Measurements from ENCODE around the gene DTX4.

The DTX4 gene

GRCh38 chr11:59193587-59194130, 21.7 kb downstream of the DTX4 start:
- DNase-seq = no peak

GRCh38 chr11:59195586-59195985, 23.7 kb downstream of the DTX4 start:
- no peak for DNase-seq

GRCh38 chr11:59196777-59197176, 24.8 kb downstream of the DTX4 start:
- DNase-seq = no peak

DNA sequence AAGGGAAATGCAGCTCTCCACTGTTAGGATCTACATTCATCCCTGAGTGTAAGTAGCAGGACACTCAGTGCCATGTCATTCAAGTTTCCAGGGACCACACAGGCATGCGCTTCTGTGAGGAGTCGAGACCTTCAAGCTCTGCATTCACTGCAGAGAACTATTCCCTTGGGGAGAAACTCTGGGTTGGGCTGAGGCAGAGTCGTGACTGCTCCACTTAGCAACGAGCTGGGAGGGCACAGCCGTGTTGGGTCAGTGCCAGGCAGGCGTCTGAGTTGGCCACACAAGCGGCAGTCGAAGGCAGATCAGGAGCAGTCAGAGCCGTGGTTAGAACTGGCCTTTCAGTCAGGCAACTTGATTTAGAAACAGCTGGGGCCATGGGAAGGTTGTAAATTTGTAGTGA, 26.1 kb downstream of the DTX4 start:
- no peak for DNase-seq

DNA sequence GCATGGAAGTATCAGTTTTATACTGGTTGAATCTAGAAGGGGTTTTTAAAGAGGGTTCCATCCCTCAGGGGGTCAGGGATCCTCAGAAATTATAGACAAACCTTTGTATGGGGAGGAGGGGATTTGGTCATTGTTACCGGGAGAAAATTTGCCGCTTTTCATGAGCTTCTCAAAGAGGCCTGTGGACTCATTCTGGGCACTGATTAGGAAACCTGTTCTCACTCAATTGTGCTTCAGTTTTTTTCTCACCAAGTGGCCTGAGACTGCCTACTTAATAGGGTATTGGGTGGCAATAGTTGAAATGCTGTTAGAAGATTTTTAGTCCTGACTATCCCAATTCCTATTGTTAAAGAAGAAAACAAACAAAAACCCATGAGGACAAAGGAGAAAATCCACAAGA, 26.8 kb downstream of the DTX4 start:
- no peak for DNase-seq

DNA sequence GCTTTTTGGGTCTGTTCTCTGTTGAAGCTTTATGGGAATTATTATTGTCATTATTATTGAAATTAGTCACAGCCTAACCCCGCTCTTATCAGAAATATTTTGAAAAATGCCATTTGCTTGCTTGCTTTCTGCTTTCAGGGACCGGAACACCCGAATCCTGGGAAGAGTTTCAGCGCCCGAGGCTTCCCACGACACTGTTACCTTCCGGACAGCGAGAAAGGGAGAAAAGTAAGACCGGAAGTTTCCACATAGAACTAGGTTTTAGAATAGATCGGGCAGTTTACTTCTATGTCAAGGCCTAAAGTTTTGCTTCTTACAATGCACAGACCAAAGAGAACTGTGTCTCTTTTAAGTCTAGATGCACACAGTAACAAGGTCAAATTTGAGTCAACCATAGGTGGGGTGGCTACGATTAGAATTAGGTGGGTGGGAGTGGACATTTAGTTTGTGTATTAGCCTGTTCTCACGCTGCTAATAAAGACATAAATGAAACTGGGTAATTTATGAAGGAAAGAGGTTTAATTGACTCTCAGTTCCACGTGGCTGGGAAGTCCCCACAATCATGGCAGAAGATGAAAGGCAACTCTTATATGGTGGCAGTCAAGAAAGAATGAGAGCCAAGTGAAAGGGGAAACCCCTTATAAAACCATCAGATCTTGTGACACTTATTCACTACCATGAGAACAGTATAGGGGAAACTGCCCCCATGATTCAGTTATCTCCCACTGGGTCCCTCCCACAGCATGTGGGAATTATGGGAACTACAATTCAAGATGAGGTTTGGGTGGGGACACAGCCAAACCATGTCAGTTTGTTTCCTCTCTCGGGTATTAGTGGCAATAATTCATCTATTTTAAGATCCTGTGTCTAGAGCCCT, 27.9 kb downstream of the DTX4 start:
- peak; percentile 13 for DNase-seq

- no peak for DNase-seq
Measured at GRCh38 chr11:59200423-59200746, 28.5 kb downstream of the DTX4 start.

DNA sequence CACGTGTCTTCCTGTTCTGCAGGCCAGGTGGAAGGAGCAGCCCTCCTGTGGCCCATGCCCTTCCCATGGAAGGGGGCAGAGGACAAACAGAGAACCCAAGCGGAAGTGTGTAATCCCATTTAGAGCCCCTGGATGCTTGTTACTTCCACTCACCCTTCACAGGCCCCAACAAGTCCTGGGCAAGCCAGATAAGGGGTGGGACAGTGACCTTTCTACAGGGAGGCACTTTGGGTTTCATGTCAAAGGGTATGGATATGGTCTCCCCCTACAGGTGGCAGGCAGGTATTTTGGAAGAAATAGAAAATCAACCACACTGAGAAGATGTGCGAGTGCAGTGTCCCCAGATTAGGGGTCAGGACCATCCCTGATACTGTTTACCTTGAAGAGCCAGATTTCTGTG, 29.4 kb downstream of the DTX4 start:
- DNase-seq = no peak

DNA sequence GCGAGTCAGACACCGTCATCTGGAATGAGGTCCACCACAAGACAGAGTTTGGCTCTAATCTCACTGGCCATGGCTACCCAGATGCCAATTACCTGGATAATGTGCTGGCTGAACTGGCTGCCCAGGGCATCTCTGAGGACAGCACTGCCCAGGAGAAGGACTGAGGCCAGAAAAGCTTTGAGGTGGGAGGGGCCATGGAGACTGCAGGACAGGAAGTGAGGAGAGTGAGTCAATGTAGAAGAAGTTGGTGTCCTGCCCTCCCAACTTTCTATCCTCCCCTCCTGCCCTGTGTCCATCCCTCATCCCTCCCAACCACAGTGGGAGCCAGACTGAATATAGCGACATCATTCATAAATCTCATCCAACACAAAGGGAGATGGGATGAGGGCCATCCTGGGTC, 32.8 kb downstream of the DTX4 start:
- no peak for DNase-seq

GRCh38 chr11:59205648-59206047, 33.7 kb downstream of the DTX4 start:
- DNase-seq = no peak

DNA sequence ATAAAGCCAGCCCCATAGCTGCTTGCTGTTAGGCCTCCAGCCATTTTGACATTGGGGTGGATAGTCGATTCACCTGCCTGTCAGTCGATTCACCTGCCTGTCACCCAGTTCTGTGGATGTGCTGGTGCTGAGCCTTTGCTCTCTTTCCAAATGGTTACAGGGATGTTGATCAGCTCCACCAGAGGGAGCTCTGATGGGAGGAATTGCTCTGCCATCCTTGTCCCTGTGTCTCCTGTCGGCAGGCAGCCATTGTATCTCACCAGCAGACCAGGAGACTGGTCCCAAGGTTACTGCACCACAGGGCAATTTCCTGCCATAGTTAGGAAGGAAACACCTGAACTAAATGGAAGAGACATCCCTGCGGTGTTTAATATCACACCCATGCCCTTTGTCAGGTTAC, 34.7 kb downstream of the DTX4 start:
- no peak for DNase-seq

DNA sequence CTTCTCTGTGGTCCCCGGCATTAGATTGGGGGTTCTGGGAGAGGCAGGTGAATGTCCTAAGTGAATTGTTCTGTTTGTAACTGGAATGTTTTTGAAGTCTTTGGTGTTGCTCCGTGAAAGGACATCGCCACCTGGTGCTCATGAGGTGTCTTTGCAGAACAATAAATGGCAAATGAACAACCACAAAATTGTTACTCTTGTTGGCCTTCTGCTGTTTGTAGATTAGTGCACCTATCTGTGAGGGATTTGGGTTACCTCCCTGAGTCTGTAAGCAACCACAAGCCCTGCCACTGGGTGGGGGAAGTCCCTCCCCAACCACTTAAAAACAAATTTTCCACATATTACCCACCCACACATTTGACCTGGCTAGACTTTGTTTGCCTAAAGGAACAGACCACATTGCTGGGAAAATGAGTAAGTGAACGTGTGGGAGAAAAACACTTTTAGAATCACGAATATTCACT, 36.1 kb downstream of the DTX4 start:
- DNase-seq = peak; percentile 27

GRCh38 chr11:59208956-59209355, 37.0 kb downstream of the DTX4 start:
- DNase-seq = no peak

DNA sequence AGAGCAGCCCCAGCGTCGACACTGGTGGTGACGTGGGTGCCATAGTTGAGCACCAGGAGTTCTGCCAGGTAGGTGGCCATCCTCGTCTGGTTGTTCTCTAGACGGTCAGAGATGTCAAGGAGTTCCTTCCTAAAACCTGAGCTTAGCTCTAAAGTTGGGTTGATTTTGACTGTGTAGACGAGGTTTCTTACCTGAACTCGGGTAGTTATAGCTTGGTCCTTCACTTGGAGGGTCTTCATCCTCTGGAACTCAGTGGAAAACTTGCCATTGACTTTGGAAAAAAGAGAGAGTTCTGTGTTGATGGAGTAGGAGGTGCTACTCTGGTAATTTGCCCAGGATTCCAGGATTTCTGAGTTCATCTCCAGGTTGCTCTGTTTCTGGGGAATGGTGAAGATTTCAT, 40.3 kb downstream of the DTX4 start:
- no peak for DNase-seq

- DNase-seq = no peak
Measured at GRCh38 chr11:59212744-59213631, 41.1 kb downstream of the DTX4 start, which contains the start of gene MPEG1. Gene MPEG1, minus strand, starts transcription at chr11:59212927. Its CDS starts 62 bp downstream, at chr11:59212865.

GRCh38 chr11:59214141-59214893, 42.4 kb downstream of the DTX4 start:
- DNase-seq = no peak

DNA sequence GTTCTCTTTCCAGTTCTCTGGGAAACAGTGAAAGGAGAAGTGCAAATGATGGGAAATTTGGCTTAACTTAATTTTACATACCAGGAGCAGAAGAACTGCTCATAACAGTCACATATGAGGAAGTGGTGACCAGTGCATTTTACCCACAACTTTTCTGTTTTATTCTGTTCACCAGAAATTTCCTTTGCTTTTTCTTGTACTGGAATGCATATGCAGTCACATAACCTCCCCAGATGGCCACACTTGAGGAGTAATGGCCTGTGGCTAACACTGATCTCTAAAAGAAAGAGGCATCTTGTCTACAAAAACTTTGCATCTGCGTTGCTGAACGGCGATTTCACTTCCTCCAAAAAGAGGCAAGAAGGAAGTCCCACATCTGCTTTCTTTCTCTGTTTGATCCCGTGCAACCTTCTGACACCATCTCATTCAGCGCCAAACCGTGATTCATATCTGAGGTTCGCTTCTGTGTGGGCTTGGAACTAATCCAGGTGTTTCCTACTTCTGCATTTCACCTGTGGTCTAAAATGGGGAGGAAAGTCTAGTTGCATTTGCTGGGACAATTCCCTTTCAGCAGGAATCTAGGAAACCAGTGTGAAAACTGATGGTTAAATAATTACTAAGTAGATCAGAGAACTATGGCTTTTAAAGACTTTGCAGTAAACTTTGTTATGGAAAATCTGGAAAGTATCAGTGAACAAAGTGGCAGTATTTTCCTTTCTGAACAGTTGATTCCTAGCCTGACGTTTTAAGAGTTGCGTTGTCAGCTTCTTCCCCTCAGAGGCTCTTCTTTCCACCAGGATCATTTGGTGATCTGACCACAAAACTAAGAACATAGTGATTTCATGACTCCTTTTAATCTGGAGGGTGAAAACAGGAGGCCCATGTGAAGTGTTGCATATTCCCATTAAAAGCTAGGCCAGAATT, 45.0 kb downstream of the DTX4 start:
- DNase-seq = no peak

GRCh38 chr11:59218319-59218718, 46.4 kb downstream of the DTX4 start:
- no peak for DNase-seq

DNA sequence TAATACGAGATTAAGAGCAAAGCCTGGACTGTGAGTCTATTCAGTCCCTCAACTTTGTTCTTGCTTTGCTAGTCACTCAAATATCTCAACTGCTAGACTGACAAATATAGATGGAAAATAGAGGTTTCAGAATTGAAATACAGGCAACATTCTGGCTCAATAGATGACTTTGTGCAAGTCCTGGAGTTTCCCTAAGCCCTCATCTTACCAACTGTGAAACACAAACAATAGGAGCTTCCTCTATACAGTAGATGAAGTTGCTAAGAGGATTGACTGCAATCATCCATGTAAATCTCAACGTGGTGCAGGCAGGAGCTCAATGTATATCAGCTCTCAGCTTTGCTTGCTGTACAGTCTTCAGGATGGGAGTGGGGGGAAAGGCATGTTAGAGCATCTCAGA, 47.0 kb downstream of the DTX4 start:
- DNase-seq = no peak

- no peak for DNase-seq
Measured at GRCh38 chr11:59219836-59220235, 47.9 kb downstream of the DTX4 start.

DNA sequence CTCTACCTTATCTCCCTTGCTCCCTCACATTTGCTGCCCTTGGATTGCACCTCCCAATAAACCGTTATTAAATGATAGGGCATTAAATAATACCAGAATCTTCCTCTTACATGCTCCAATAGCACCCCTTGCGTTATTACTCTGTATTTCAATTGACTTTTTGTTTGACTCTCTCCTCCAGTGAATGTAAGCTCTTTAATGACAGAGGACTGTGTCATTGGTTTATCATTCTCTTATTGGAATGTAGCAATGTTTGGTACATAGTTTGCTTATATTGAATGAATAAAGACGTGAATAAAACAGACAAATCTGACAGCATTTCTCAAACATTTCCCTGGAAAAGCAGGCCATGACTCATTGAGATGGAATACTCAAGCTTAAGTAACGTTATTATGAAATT, 49.5 kb downstream of the DTX4 start:
- no peak for DNase-seq

Data from stimulated activated CD4-positive, alpha-beta T cell treated with anti-CD3 and anti-CD28 coated beads, Interleukin-12 subunit alpha, Interleukin-12 subunit beta, amount 100 ng/mL, for 4 hours (primary cell).